IMR-90 (cell line): ENCODE data around the gene SLC12A1. TPM values are rescaled to one million over a fixed set of nuclear protein-coding genes. Genes with fewer than 3 reads are reported as not detected.

ENCODE experiments used
- ATAC-seq: fragments of 200-7000 bp; cut with Tn5 transposase; 2 replicates; pipeline ENCODE4 v1.9.1; 2020; ENCODE audit warnings: low read depth, mild to moderate bottlenecking, moderate library complexity
- BruUV-seq: library from RNA; stranded (reverse); fragments of 400-500 nt; replicated peaks from 2 replicates; lab custom pipeline; 2021; lab: Mats Ljungman, UMichigan
- CTCF ChIA-PET: fragments of 300-600 bp; formaldehyde crosslinking; extraction: SDS; loops from one replicate; lab custom pipeline; 2021; ENCODE audit warnings: antibody characterized with exemption; lab: Yijun Ruan, JAX
- POLR2A ChIA-PET: fragments of 300-600 bp; sonication (Branson Sonifier 250); formaldehyde crosslinking; loops from one replicate; lab custom pipeline; 2022; ENCODE audit warnings: antibody characterized with exemption; ENCODE audit not compliant: unreplicated experiment; lab: Charles Lee
- DNase-seq: peaks from one replicate; pipeline ENCODE4 v3.0.0; 2013
- H2AFZ ChIP-seq: replicated peaks from 2 replicates; pipeline ENCODE3; 2013; ENCODE audit warnings: low read length, mild to moderate bottlenecking; ENCODE audit not compliant: poor library complexity
- H2AK5ac ChIP-seq: 2 replicates; pipeline ENCODE4 v1.6.1; 2013; ENCODE audit warnings: low read depth, low read length, inconsistent platforms
- H2AK9ac ChIP-seq: replicated peaks from 2 replicates; pipeline ENCODE3; 2013; ENCODE audit warnings: mild to moderate bottlenecking, low read depth, low read length, moderate library complexity; ENCODE audit not compliant: poor library complexity
- H2BK120ac ChIP-seq: 2 replicates; pipeline ENCODE4 v1.6.1; 2013; ENCODE audit warnings: low read depth, low read length, inconsistent platforms
- H2BK15ac ChIP-seq: 3 replicates; pipeline ENCODE4 v1.6.1; 2013; ENCODE audit warnings: low read depth, low read length, inconsistent platforms
- H2BK20ac ChIP-seq: 2 replicates; pipeline ENCODE4 v1.6.1; 2013; ENCODE audit warnings: low read depth, mild to moderate bottlenecking, inconsistent platforms, low read length, moderate library complexity
- H2BK5ac ChIP-seq: 2 replicates; pipeline ENCODE4 v1.6.1; 2013; ENCODE audit warnings: mild to moderate bottlenecking, low read depth, low read length, inconsistent platforms; ENCODE audit not compliant: poor library complexity, severe bottlenecking
- H3K14ac ChIP-seq: replicated peaks from 2 replicates; pipeline ENCODE4 v1.6.1; 2013; ENCODE audit warnings: low read depth, low read length, inconsistent platforms
- H3K18ac ChIP-seq: 2 replicates; pipeline ENCODE4 v1.6.1; 2013; ENCODE audit warnings: low read depth, low read length, control low read depth
- H3K23ac ChIP-seq: 2 replicates; pipeline ENCODE4 v1.6.1; 2013; ENCODE audit warnings: low read depth, low read length, inconsistent platforms
- H3K27ac ChIP-seq: 2 replicates; pipeline ENCODE4 v1.5.1; 2013; ENCODE audit warnings: mild to moderate bottlenecking, control low read depth, low read length; ENCODE audit not compliant: insufficient read depth
- H3K27me3 ChIP-seq: 2 replicates; pipeline ENCODE4 v1.6.1; 2013; ENCODE audit warnings: low read length; ENCODE audit not compliant: control insufficient read depth, insufficient read depth
- H3K36me3 ChIP-seq: 2 replicates; pipeline ENCODE4 v1.6.1; 2013; ENCODE audit warnings: low read length, mixed read lengths; ENCODE audit not compliant: control insufficient read depth, insufficient read depth
- H3K4ac ChIP-seq: 2 replicates; pipeline ENCODE4 v1.6.1; 2013; ENCODE audit warnings: low read depth, low read length, inconsistent platforms
- H3K4me1 ChIP-seq: 2 replicates; pipeline ENCODE4 v1.6.1; 2013; ENCODE audit warnings: low read length, mixed read lengths; ENCODE audit not compliant: control insufficient read depth, insufficient read depth
- H3K4me2 ChIP-seq: 2 replicates; pipeline ENCODE4 v1.6.1; 2013; ENCODE audit warnings: low read depth, mild to moderate bottlenecking, control low read depth, low read length, moderate library complexity
- H3K4me3 ChIP-seq: 2 replicates; pipeline ENCODE4 v1.5.1; 2013; ENCODE audit warnings: low read depth, mild to moderate bottlenecking, control low read depth, low read length, moderate library complexity; ENCODE audit not compliant: insufficient read depth
- H3K56ac ChIP-seq: 2 replicates; pipeline ENCODE4 v1.6.1; 2013; ENCODE audit warnings: low read length, inconsistent platforms; ENCODE audit not compliant: insufficient read depth; ENCODE audit errors: extremely low read depth
- H3K79me1 ChIP-seq, 2 experiments: 2 replicates each; pipeline ENCODE4 v1.6.1; 2013; ENCODE audit warnings: low read length in 2 of 2, inconsistent platforms in 1 of 2, low read depth in 1 of 2
- H3K9ac ChIP-seq: 2 replicates; pipeline ENCODE4 v1.6.1; 2013; ENCODE audit warnings: low read depth, low read length, control low read depth
- H3K9me1 ChIP-seq: 2 replicates; pipeline ENCODE4 v1.6.1; 2013; ENCODE audit warnings: low read length, inconsistent platforms; ENCODE audit not compliant: insufficient read depth
- H3K9me3 ChIP-seq: 2 replicates; pipeline ENCODE4 v1.6.1; 2013; ENCODE audit warnings: low read length; ENCODE audit not compliant: control insufficient read depth, insufficient read depth
- H4K20me1 ChIP-seq: 2 replicates; pipeline ENCODE4 v1.6.1; 2013; ENCODE audit warnings: low read length, inconsistent platforms; ENCODE audit not compliant: insufficient read depth
- H4K5ac ChIP-seq: 2 replicates; pipeline ENCODE4 v1.6.1; 2013; ENCODE audit warnings: mild to moderate bottlenecking, low read depth, low read length, control low read depth
- H4K8ac ChIP-seq, 2 experiments: 2 replicates each; pipeline ENCODE4 v1.6.1; 2013; ENCODE audit warnings: low read depth in 2 of 2, low read length in 2 of 2, control low read depth in 1 of 2, inconsistent platforms in 1 of 2
- H4K91ac ChIP-seq: 2 replicates; pipeline ENCODE4 v1.6.1; 2013; ENCODE audit warnings: low read depth, low read length, inconsistent platforms; ENCODE audit not compliant: insufficient read depth
- CHD1 ChIP-seq: IDR thresholded peaks from 2 replicates; pipeline ENCODE4 v1.6.1; 2012; ENCODE audit warnings: low read depth, low read length, improper control_type of control experiment
- MAFK ChIP-seq: IDR thresholded peaks from 2 replicates; pipeline ENCODE4 v1.6.1; 2012; ENCODE audit warnings: low read depth, low read length, improper control_type of control experiment
- MXI1 ChIP-seq: IDR thresholded peaks from 2 replicates; pipeline ENCODE4 v1.6.1; 2012; ENCODE audit warnings: low read depth, mild to moderate bottlenecking, low read length, moderate library complexity, borderline replicate concordance
- POLR2A ChIP-seq: IDR thresholded peaks from 2 replicates; pipeline ENCODE4 v1.6.1; 2012; ENCODE audit warnings: mild to moderate bottlenecking, low read depth, low read length
- WGBS, 2 experiments: methylation state at CpG; one replicate each; pipeline versions ENCODE4 v1.1.5 to v1.1.7; 2013; ENCODE audit warnings: missing lambda C conversion rate in 2 of 2; ENCODE audit not compliant: insufficient read length in 1 of 2; ENCODE audit errors: extremely low coverage in 2 of 2; 5-methylcytosine and 5-hydroxymethylcytosine counted together
- dilution Hi-C: fragments of 300-500 bp; cut with HindIII; formaldehyde crosslinking; loops from one replicate; pipeline ENCODE4 v1.14.3; 2018; ENCODE audit warnings: low sequenced_read_pairs; ENCODE audit not compliant: unreplicated experiment
- in situ Hi-C: fragments of 300-500 bp; cut with MboI; formaldehyde crosslinking; loops from 3 replicates; pipeline ENCODE4 v1.14.3; 2019; ENCODE audit warnings: low sequenced_read_pairs, inconsistent platforms, mixed read lengths
- intact Hi-C: fragments of 100-400 bp; cut with micrococcal nuclease; formaldehyde crosslinking; loops from 2 replicates; pipeline ENCODE4 v1.10.0; 2022
- polyA plus RNA-seq, 3 experiments: library from polyadenylated mRNA; depleted of rRNA; stranded (reverse); fragments of >200 nt; gene quantifications; 2 replicates each; pipeline ENCODE4 v1.2.3, GENCODE V29; 2012; ENCODE audit warnings: low replicate concordance in 1 of 3
- total RNA-seq: library from RNA; depleted of rRNA; stranded (reverse); fragments of >200 nt; gene quantifications from 2 replicates; pipeline ENCODE4 v1.2.3, GENCODE V29; 2012

SLC12A1 gene
- total and polyA plus RNA-seq, 2 of the 4 experiments (the other 2 are of a cell fraction): not detected

- no peak overlapping the region for H2BK20ac ChIP-seq
- H2BK15ac ChIP-seq: no peak overlapping the region
- no peak overlapping the region for H3K23ac ChIP-seq
- in situ Hi-C loops (no loop called here), dilution Hi-C loops (no loop called here), intact Hi-C loops (no loop called here)
- no peak for ATAC-seq
- H3K27ac ChIP-seq: no peak overlapping the region
- no peak overlapping the region for H4K5ac ChIP-seq
- H3K9me1 ChIP-seq: no peaks in the 10 kb centered on the region
- H2BK5ac ChIP-seq: no peak overlapping the region
- DNase-seq: no peak
- H2AK5ac ChIP-seq: no peak overlapping the region
- H3K4me1 ChIP-seq: no peaks in the 10 kb centered on the region
- H3K4ac ChIP-seq: no peak overlapping the region
- ChIA-PET CTCF (interaction anchor here (2.2 kb wide), 1 partner anchor 12 kb away, joined by 13 read pairs; no protein-coding TSS in a partner anchor), POLR2A (no interaction called here)
- H4K20me1 ChIP-seq: no peaks in the 10 kb centered on the region
- H3K36me3 ChIP-seq: peaks cover 18% of the 10 kb centered on the region; the same call in 1 of the 2 replicates
- no peak for TF ChIP-seq CHD1
- no peak for TF ChIP-seq MAFK
- no peak for TF ChIP-seq POLR2A
- TF ChIP-seq MXI1: no peak
- no peak overlapping the region for H4K8ac ChIP-seq
- no peak overlapping the region for H3K56ac ChIP-seq
- no peak overlapping the region for H3K14ac ChIP-seq
- no peak overlapping the region for H3K4me3 ChIP-seq
- WGBS, 2 experiments: 83% methylated on average over 1 of the region's 4 CpGs; no CpG with 5 or more reads in 1 of the 2 experiments
- H3K18ac ChIP-seq: no peak overlapping the region
- H3K9ac ChIP-seq: no peak overlapping the region
- H3K4me2 ChIP-seq: no peak overlapping the region
- no peaks in the 10 kb centered on the region for H3K9me3 ChIP-seq
- no peak overlapping the region for H2AFZ ChIP-seq
- BruUV-seq: no TSS peak
- H4K91ac ChIP-seq: no peak overlapping the region
- H3K79me1 ChIP-seq: peaks cover 0 to 9% of the 10 kb centered on the region in 2 experiments; a peak in 1 of 4 replicates
- no peaks in the 10 kb centered on the region for H3K27me3 ChIP-seq
- no peak overlapping the region for H2AK9ac ChIP-seq
- no peak overlapping the region for H2BK120ac ChIP-seq
Observed at GRCh38 chr15:48340111-48340510, 134.0 kb downstream of the SLC12A1 start.
